LNCAP (cell line): Measurements from ENCODE around the gene ADIRF.

Experiments
- CTCF ChIP-seq: fragments of 450-650 bp; IDR thresholded peaks from 2 replicates; pipeline ENCODE4 v1.5.1; 2017; ENCODE audit warnings: mild to moderate bottlenecking

ADIRF gene

GRCh38 chr10:86944031-86944419, 24.3 kb upstream of the ADIRF start:
- no peak for TF ChIP-seq CTCF

GRCh38 chr10:86944471-86944870, 23.8 kb upstream of the ADIRF start:
- no peak for TF ChIP-seq CTCF

GRCh38 chr10:86944907-86945306, 23.4 kb upstream of the ADIRF start:
- no peak for TF ChIP-seq CTCF

GRCh38 chr10:86945361-86946212, 22.7 kb upstream of the ADIRF start:
- TF ChIP-seq CTCF: peak; percentile 20; the same call in 1 of the 2 replicates

GRCh38 chr10:86946213-86947155, 21.8 kb upstream of the ADIRF start:
- no peak for TF ChIP-seq CTCF

GRCh38 chr10:86950349-86950748, 17.9 kb upstream of the ADIRF start:
- TF ChIP-seq CTCF: no peak

- no peak for TF ChIP-seq CTCF
These were observed 17.0 kb upstream of the ADIRF start for GRCh38 chr10:86951184-86951761.
